Coronary artery (tissue), 2 donors: ENCODE data around the gene APCDD1L.

Experiments
- DNase-seq: peaks from one replicate; pipeline ENCODE4 v3.0.0-alpha.2; 2017; ENCODE audit warnings: low spot score
- H3K27ac ChIP-seq, 2 donors: fragments of 200-600 bp; sonication (generic); one replicate each; pipeline ENCODE4 v1.5.1; 2016 to 2019
- H3K4me3 ChIP-seq: fragments of 200-600 bp; sonication (generic); 2 replicates; pipeline ENCODE4 v1.5.1; 2016; ENCODE audit warnings: mild to moderate bottlenecking, moderate library complexity
- CTCF ChIP-seq: fragments of 200-600 bp; sonication (generic); IDR thresholded peaks from one replicate; pipeline ENCODE4 v1.5.1; 2019; ENCODE audit warnings: antibody characterized with exemption

Gene APCDD1L

GRCh38 chr20:58470336-58471192 lies 44.6 kb downstream of the APCDD1L start:
- no peak overlapping the region for H3K27ac ChIP-seq
- no peak for DNase-seq
- no peak overlapping the region for H3K4me3 ChIP-seq
- TF ChIP-seq CTCF: no peak

- Histone ChIP-seq H3K4me3 (no peak overlapping the region), H3K27ac (no peak overlapping the region)
- no peak for TF ChIP-seq CTCF
- no peak for DNase-seq
Measured at GRCh38 chr20:58469616-58470015, 45.6 kb downstream of the APCDD1L start.

- TF ChIP-seq CTCF: no peak
Measured at GRCh38 chr20:58467572-58468527, 47.3 kb downstream of the APCDD1L start.

GRCh38 chr20:58466729-58467571 lies 48.2 kb downstream of the APCDD1L start:
- no peak for DNase-seq
- TF ChIP-seq CTCF: no peak
- Histone ChIP-seq H3K4me3 (no peak overlapping the region), H3K27ac (no peak overlapping the region)

More at GRCh38 chr20:58467572-58468527, 47.3 kb downstream of the APCDD1L start:
- Histone ChIP-seq H3K4me3 (no peak overlapping the region), H3K27ac (no peak overlapping the region)
- DNase-seq: no peak

GRCh38 chr20:58466095-58466708 lies 49.0 kb downstream of the APCDD1L start:
- Histone ChIP-seq H3K27ac (no peak overlapping the region), H3K4me3 (no peak overlapping the region)
- DNase-seq: no peak
- TF ChIP-seq CTCF: no peak

GRCh38 chr20:58464838-58465237 lies 50.4 kb downstream of the APCDD1L start:
- no peak overlapping the region for H3K27ac ChIP-seq
- no peak for TF ChIP-seq CTCF
- no peak overlapping the region for H3K4me3 ChIP-seq
- DNase-seq: no peak
